HG02588 (cell line): ENCODE data around the gene GCLC.

Experiments used
- ATAC-seq: cut with Tn5 transposase; IDR thresholded peaks from one replicate; pipeline ENCODE4 v1.9.1; 2021; ENCODE audit warnings: mild to moderate bottlenecking, moderate library complexity; ENCODE audit not compliant: unreplicated experiment

GCLC gene

GRCh38 chr6:53527249-53527765 is 17.6 kb downstream of the GCLC start:
- ATAC-seq: no peak

- ATAC-seq: no peak
Observed at GRCh38 chr6:53526000-53526399, 18.9 kb downstream of the GCLC start.

- no peak for ATAC-seq
Observed at GRCh38 chr6:53524455-53524815, 20.5 kb downstream of the GCLC start.

GRCh38 chr6:53523511-53524454 is 21.1 kb downstream of the GCLC start:
- no peak for ATAC-seq

- ATAC-seq: no peak
Observed at GRCh38 chr6:53520320-53520928, 24.5 kb downstream of the GCLC start.

GRCh38 chr6:53518862-53519261 is 26.0 kb downstream of the GCLC start:
- no peak for ATAC-seq

- ATAC-seq: no peak
Observed at GRCh38 chr6:53517021-53517420, 27.9 kb downstream of the GCLC start.

GRCh38 chr6:53514677-53515076 is 30.2 kb downstream of the GCLC start:
- ATAC-seq: no peak

GRCh38 chr6:53513519-53513966 is 31.4 kb downstream of the GCLC start:
- ATAC-seq: no peak

- no peak for ATAC-seq
Observed at GRCh38 chr6:53513056-53513455, 31.8 kb downstream of the GCLC start.

- no peak for ATAC-seq
Observed at GRCh38 chr6:53512626-53513025, 32.3 kb downstream of the GCLC start.

GRCh38 chr6:53510746-53511145 is 34.2 kb downstream of the GCLC start:
- no peak for ATAC-seq

- ATAC-seq: no peak
Observed at GRCh38 chr6:53506872-53507271, 38.0 kb downstream of the GCLC start.

GRCh38 chr6:53504512-53504911 is 40.4 kb downstream of the GCLC start:
- no peak for ATAC-seq

- ATAC-seq: no peak
Observed at GRCh38 chr6:53503060-53503459, 41.8 kb downstream of the GCLC start.

GRCh38 chr6:53501432-53501831 is 43.5 kb downstream of the GCLC start:
- no peak for ATAC-seq

GRCh38 chr6:53500095-53500494 is 44.8 kb downstream of the GCLC start:
- ATAC-seq: no peak

- ATAC-seq: no peak
Observed at GRCh38 chr6:53499094-53499493, 45.8 kb downstream of the GCLC start.

GRCh38 chr6:53498649-53499048 is 46.3 kb downstream of the GCLC start:
- no peak for ATAC-seq

GRCh38 chr6:53497905-53498304 is 47.0 kb downstream of the GCLC start:
- ATAC-seq: no peak

- ATAC-seq: no peak
Observed at GRCh38 chr6:53496797-53497375, 48.0 kb downstream of the GCLC start.
